Amniotic epithelial cell (primary cell): ENCODE results near the gene FHIP1B.

ENCODE experiments used
- DNase-seq: peaks from one replicate; pipeline ENCODE4 v3.0.0-alpha.2; 2010; ENCODE audit warnings: low read depth

Gene FHIP1B

GRCh38 chr11:6200975-6201374, 33.5 kb downstream of the FHIP1B start:
- peak; percentile 62 for DNase-seq

GRCh38 chr11:6199174-6199810, 35.1 kb downstream of the FHIP1B start, which contains the start of gene OR52W1:
OR52W1 (plus strand) TSS chr11:6199224; CDS start chr11:6199224, 0 bp downstream.
- no peak for DNase-seq

- DNase-seq, result peak; percentile 56
Measured at GRCh38 chr11:6197466-6198200, 36.8 kb downstream of the FHIP1B start.

GRCh38 chr11:6196396-6196795, 38.0 kb downstream of the FHIP1B start:
- DNase-seq, result peak; percentile 44

GRCh38 chr11:6194065-6194581, 40.3 kb downstream of the FHIP1B start:
- DNase-seq, result peak; percentile 90

GRCh38 chr11:6191742-6192141, 42.7 kb downstream of the FHIP1B start:
- no peak for DNase-seq

- no peak for DNase-seq
Measured at GRCh38 chr11:6175440-6175839, 59.0 kb downstream of the FHIP1B start.

GRCh38 chr11:6170226-6170625, 64.2 kb downstream of the FHIP1B start, which contains the start of gene OR52B2:
OR52B2 (minus strand) TSS chr11:6170326; CDS start chr11:6170326, 0 bp downstream.
- DNase-seq, result no peak
